Ovary (tissue), 3 donors: ENCODE measurements around the gene STH.

Source experiments
- EP300 ChIP-seq: sonication (generic); formaldehyde crosslinking; IDR thresholded peaks from one replicate; pipeline ENCODE4 v1.6.1; 2017; ENCODE audit warnings: antibody characterized with exemption
- TF ChIP-seq, protein P1 (sequence below), 3 donors: fragments of 450-650 bp in 2 of 3; fragments of 200-600 bp in 1 of 3; IDR thresholded peaks; one replicate each; pipeline versions ENCODE4 v1.5.1 to v1.8.0; 2016 to 2022; ENCODE audit warnings: antibody characterized with exemption in 3 of 3, mild to moderate bottlenecking in 1 of 3
- donor health status: DM: no; HTN: no; CAD: no.

DNA sequence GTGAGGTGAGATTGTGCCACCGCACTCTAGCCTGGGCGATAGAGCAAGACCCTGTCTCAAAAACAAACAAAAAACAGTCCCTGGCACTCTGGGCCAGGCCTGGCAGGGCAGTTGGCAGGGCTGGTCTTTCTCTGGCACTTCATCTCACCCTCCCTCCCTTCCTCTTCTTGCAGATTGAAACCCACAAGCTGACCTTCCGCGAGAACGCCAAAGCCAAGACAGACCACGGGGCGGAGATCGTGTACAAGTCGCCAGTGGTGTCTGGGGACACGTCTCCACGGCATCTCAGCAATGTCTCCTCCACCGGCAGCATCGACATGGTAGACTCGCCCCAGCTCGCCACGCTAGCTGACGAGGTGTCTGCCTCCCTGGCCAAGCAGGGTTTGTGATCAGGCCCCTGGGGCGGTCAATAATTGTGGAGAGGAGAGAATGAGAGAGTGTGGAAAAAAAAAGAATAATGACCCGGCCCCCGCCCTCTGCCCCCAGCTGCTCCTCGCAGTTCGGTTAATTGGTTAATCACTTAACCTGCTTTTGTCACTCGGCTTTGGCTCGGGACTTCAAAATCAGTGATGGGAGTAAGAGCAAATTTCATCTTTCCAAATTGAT is 24.8 kb downstream of the STH start:
- no peak for TF ChIP-seq EP300
- TF ChIP-seq, protein P1, sequence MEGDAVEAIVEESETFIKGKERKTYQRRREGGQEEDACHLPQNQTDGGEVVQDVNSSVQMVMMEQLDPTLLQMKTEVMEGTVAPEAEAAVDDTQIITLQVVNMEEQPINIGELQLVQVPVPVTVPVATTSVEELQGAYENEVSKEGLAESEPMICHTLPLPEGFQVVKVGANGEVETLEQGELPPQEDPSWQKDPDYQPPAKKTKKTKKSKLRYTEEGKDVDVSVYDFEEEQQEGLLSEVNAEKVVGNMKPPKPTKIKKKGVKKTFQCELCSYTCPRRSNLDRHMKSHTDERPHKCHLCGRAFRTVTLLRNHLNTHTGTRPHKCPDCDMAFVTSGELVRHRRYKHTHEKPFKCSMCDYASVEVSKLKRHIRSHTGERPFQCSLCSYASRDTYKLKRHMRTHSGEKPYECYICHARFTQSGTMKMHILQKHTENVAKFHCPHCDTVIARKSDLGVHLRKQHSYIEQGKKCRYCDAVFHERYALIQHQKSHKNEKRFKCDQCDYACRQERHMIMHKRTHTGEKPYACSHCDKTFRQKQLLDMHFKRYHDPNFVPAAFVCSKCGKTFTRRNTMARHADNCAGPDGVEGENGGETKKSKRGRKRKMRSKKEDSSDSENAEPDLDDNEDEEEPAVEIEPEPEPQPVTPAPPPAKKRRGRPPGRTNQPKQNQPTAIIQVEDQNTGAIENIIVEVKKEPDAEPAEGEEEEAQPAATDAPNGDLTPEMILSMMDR (IDR thresholded peaks at IDR 0.05): no peak
